A549 (cell line): ENCODE data around the gene PRELP. TPM values are rescaled to one million over a fixed set of nuclear protein-coding genes. Genes with fewer than 3 reads are reported as not detected.
A peak's percentile ranks its signal among the peaks of the same experiment; 100 is the strongest.
"Not testable (repeated sequence)": the region's sequence is repeated elsewhere in the genome, so short reads cannot be mapped to it uniquely, and the experiment has no call there.

ENCODE experiments used
- ATAC-seq, 2 experiments: fragments of 200-7000 bp in 1 of 2; fragments of >200 bp in 1 of 2; cut with Nextera tagmentation in 1 of 2; cut with Tn5 transposase in 1 of 2; 3 replicates each; pipeline versions ENCODE4 v1.8.0 to v1.9.1; 2018 to 2020; ENCODE audit warnings: mild to moderate bottlenecking in 1 of 2, moderate library complexity in 1 of 2
- CTCF ChIA-PET: fragments of 300-600 bp; sonication (Branson Sonifier 250); formaldehyde crosslinking; extraction: SDS; loops from one replicate; lab custom pipeline; 2021; ENCODE audit warnings: antibody characterized with exemption, inconsistent platforms; lab: Yijun Ruan, JAX
- POLR2A ChIA-PET: fragments of 350-600 bp; formaldehyde crosslinking; extraction: SDS; loops from one replicate; lab custom pipeline; 2021; ENCODE audit warnings: antibody characterized with exemption, inconsistent platforms; lab: Yijun Ruan, JAX
- DNase-seq, 2 experiments: peaks; one replicate each; pipeline versions ENCODE4 v3.0.0 to v3.0.0-alpha.2; 2011 to 2016; ENCODE audit warnings: low read depth in 1 of 2, low spot score in 1 of 2
- FAIRE-seq: peaks from 2 replicates; lab custom pipeline; 2011; peaks lifted over from hg19 to GRCh38; lab: Jason Lieb, UNC
- H3K27ac ChIP-seq, 2 experiments: fragments of >200 bp; sonication (Bioruptor Twin); formaldehyde crosslinking; 3 replicates each; pipeline ENCODE4 v1.5.1; 2016 to 2017
- H3K4me1 ChIP-seq: fragments of >200 bp; sonication (Bioruptor Twin); formaldehyde crosslinking; 3 replicates; pipeline ENCODE4 v1.6.1; 2016
- H3K4me2 ChIP-seq: fragments of >200 bp; sonication (Bioruptor Twin); formaldehyde crosslinking; 3 replicates; pipeline ENCODE4 v1.6.1; 2016
- H3K4me3 ChIP-seq: fragments of >200 bp; sonication (Bioruptor Twin); formaldehyde crosslinking; 3 replicates; pipeline ENCODE4 v1.5.1; 2016
- H3K9me3 ChIP-seq: fragments of >200 bp; sonication (Bioruptor Twin); formaldehyde crosslinking; 3 replicates; pipeline ENCODE4 v1.6.1; 2016
- CBX2 ChIP-seq: fragments of 200-600 bp; sonication (generic); IDR thresholded peaks from 2 replicates; pipeline ENCODE4 v1.6.1; 2016; ENCODE audit warnings: low read depth, mild to moderate bottlenecking, borderline replicate concordance
- CEBPB ChIP-seq, 2 experiments: fragments of >200 bp in 1 of 2; sonication (Bioruptor Twin) in 1 of 2; formaldehyde crosslinking in 1 of 2; IDR thresholded peaks; 2 replicates each; pipeline ENCODE4 v1.6.1; 2012 to 2016
- CHD2 ChIP-seq: fragments of 150-350 bp; IDR thresholded peaks from 2 replicates; pipeline ENCODE4 v1.6.1; 2014; ENCODE audit warnings: low read length; ENCODE audit not compliant: partially characterized antibody
- ESRRA ChIP-seq: fragments of 150-350 bp; IDR thresholded peaks from 2 replicates; pipeline ENCODE4 v1.6.1; 2014; ENCODE audit warnings: mild to moderate bottlenecking, low read length, borderline replicate concordance
- FOXS1 ChIP-seq: fragments of 250-450 bp; sonication (Bioruptor Pico); IDR thresholded peaks from 2 replicates; pipeline ENCODE4 v1.5.0; 2020; ENCODE audit warnings: mild to moderate bottlenecking, moderate library complexity
- GATA3 ChIP-seq: IDR thresholded peaks from 2 replicates; pipeline ENCODE4 v1.6.1; 2012; ENCODE audit warnings: borderline replicate concordance
- JUN ChIP-seq, 2 experiments: fragments of >200 bp; sonication (Bioruptor Twin); formaldehyde crosslinking; IDR thresholded peaks; 2 replicates in 1 of 2; 3 replicates in 1 of 2; pipeline ENCODE4 v1.6.1; 2016 to 2017
- KDM1A ChIP-seq: fragments of 200-600 bp; sonication (generic); IDR thresholded peaks from 2 replicates; pipeline ENCODE4 v1.6.1; 2016; ENCODE audit warnings: low read depth, mild to moderate bottlenecking
- KDM5A ChIP-seq: fragments of 200-600 bp; sonication (generic); IDR thresholded peaks from 2 replicates; pipeline ENCODE4 v1.6.1; 2016; ENCODE audit warnings: antibody characterized with exemption, mild to moderate bottlenecking
- MAZ ChIP-seq: fragments of 150-350 bp; IDR thresholded peaks from 2 replicates; pipeline ENCODE4 v1.6.1; 2014; ENCODE audit warnings: antibody characterized with exemption, low read depth, low read length, borderline replicate concordance
- NFE2L2 ChIP-seq: fragments of 150-350 bp; conservative IDR thresholded peaks from 2 replicates; pipeline ENCODE4 v1.6.1; 2014; ENCODE audit warnings: low read length
- NR3C1 ChIP-seq: fragments of >200 bp; sonication (Bioruptor Twin); formaldehyde crosslinking; IDR thresholded peaks from 3 replicates; pipeline ENCODE4 v1.6.1; 2017
- RFX5 ChIP-seq: fragments of 450-650 bp; IDR thresholded peaks from 2 replicates; pipeline ENCODE4 v1.7.1; 2014; ENCODE audit warnings: antibody characterized with exemption, mild to moderate bottlenecking, moderate library complexity
- RNF2 ChIP-seq: fragments of 200-600 bp; sonication (generic); IDR thresholded peaks from 2 replicates; pipeline ENCODE4 v1.6.1; 2016; ENCODE audit warnings: low read depth, mild to moderate bottlenecking, antibody characterized with exemption, moderate library complexity, borderline replicate concordance
- SREBF2 ChIP-seq: fragments of 450-650 bp; IDR thresholded peaks from 2 replicates; pipeline ENCODE4 v1.6.1; 2014; ENCODE audit warnings: mild to moderate bottlenecking, moderate library complexity
- TP53 ChIP-seq: fragments of 250-450 bp; sonication (Bioruptor Pico); IDR thresholded peaks from 2 replicates; pipeline ENCODE4 v1.5.0; 2021; ENCODE audit warnings: mild to moderate bottlenecking, moderate library complexity
- ZNF302 ChIP-seq: fragments of 250-450 bp; sonication (Bioruptor Pico); IDR thresholded peaks from 2 replicates; pipeline ENCODE4 v1.9.0; 2021; ENCODE audit warnings: inconsistent platforms, mild to moderate bottlenecking, moderate library complexity
- ZSCAN20 ChIP-seq: fragments of 250-450 bp; sonication (Bioruptor Pico); IDR thresholded peaks from 2 replicates; pipeline ENCODE4 v1.8.0; 2022; ENCODE audit warnings: mild to moderate bottlenecking, moderate library complexity
- WGBS: methylation state at CpG from one replicate; pipeline ENCODE4 v1.1.6; 2017; ENCODE audit errors: missing lambda C conversion rate; 5-methylcytosine and 5-hydroxymethylcytosine counted together
- polyA plus RNA-seq, 4 experiments: library from polyadenylated mRNA; depleted of rRNA in 3 of 4; stranded (reverse); fragments of >200 nt; fragmentation: RNase III in 1 of 4; extraction: RNeasy Plus Mini Kit Qiagen cat#74134 plus additional on column Dnase treatment in 1 of 4; gene quantifications; 2 replicates in 3 of 4; 3 replicates in 1 of 4; pipeline ENCODE4 v1.2.3, GENCODE V29; 2011 to 2017
- TF ChIP-seq, protein P1 (sequence below): fragments of 250-450 bp; sonication (Bioruptor Pico); IDR thresholded peaks from 2 replicates; pipeline ENCODE4 v1.5.0; 2021; ENCODE audit warnings: mild to moderate bottlenecking, moderate library complexity, borderline replicate concordance
- TF ChIP-seq, protein P2 (sequence below): IDR thresholded peaks from 2 replicates; pipeline ENCODE4 v1.6.1; 2012; ENCODE audit warnings: low read depth, borderline replicate concordance
- TF ChIP-seq, protein P3 (sequence below): fragments of 250-450 bp; sonication (Bioruptor Pico); IDR thresholded peaks from 2 replicates; pipeline ENCODE4 v1.5.0; 2020; ENCODE audit warnings: low read depth, mild to moderate bottlenecking, moderate library complexity
- TF ChIP-seq, protein P4 (sequence below): fragments of 150-350 bp; IDR thresholded peaks from 2 replicates; pipeline ENCODE4 v1.6.1; 2014; ENCODE audit warnings: low read depth, mild to moderate bottlenecking, low read length

The PRELP gene
- polyA plus RNA-seq, 2 of the 4 experiments (the other 2 are of a cell fraction) = not detected

DNA sequence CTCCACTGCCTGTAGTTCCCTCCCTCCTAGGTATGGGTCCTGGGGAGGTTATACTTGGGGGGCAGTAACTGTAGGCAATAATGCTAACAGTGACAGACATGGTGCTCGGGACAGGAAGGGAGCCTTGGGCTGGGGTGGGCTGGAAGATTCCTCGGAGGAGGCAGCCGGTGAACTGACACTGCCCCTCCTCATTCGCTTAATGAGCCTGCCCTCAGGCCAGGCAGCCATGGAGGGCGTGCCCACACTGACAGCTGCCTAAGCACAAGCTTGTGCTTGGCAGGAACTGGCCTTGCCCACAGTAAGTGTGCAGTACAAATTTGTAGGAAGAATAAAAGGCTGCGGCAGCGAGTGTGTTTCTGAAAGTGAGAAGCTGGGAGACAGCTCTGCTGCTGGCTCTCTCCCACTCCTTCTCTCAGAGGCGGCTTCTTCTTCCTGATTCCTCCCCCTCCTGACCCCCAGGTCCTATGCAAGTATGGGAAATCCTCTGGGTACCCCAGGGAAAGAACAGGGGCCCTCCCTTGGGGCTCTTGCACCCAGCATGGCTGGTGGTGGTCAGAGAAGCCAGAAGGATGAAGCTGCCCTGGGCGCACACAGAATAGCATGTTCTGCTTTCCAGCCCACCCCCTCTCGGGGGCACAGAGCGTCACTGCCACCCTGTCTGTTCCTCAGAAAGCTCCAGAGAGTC, 42.0 kb downstream of the PRELP start:
- Histone ChIP-seq H3K27ac (peak overlapping the region in 1 of 2 experiments; percentile 22; a peak in 2 of 6 replicates), H3K4me1 (peaks cover 39% of the 10 kb centered on the region), H3K9me3 (no peaks in the 10 kb centered on the region), H3K4me3 (no peak overlapping the region), H3K4me2 (no peak overlapping the region)
- ChIA-PET POLR2A (no interaction called here), CTCF (interaction anchor here (0.9 to 3.5 kb wide), 8 partner anchors 10 to 185 kb away, joined by 3 to 22 read pairs (median 3); no protein-coding TSS in a partner anchor)
- ATAC-seq (no peak), DNase-seq (no peak), FAIRE-seq (no peak)
- TF ChIP-seq ZNF302 (CRISPR knock-in tag) = no peak
- TF ChIP-seq SREBF2 = no peak
- TF ChIP-seq, protein P1, sequence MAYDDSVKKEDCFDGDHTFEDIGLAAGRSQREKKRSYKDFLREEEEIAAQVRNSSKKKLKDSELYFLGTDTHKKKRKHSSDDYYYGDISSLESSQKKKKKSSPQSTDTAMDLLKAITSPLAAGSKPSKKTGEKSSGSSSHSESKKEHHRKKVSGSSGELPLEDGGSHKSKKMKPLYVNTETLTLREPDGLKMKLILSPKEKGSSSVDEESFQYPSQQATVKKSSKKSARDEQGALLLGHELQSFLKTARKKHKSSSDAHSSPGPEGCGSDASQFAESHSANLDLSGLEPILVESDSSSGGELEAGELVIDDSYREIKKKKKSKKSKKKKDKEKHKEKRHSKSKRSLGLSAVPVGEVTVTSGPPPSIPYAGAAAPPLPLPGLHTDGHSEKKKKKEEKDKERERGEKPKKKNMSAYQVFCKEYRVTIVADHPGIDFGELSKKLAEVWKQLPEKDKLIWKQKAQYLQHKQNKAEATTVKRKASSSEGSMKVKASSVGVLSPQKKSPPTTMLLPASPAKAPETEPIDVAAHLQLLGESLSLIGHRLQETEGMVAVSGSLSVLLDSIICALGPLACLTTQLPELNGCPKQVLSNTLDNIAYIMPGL (CRISPR knock-in tag) = no peak
- TF ChIP-seq JUN (IDR thresholded peaks at IDR 0.05) = no peak
- no peak for TF ChIP-seq CBX2
- no peak for TF ChIP-seq CEBPB (IDR thresholded peaks at IDR 0.05)
- no peak for TF ChIP-seq ZSCAN20 (CRISPR knock-in tag)
- no peak for TF ChIP-seq RNF2
- TF ChIP-seq TP53 (CRISPR knock-in tag) = no peak
- TF ChIP-seq, protein P2, sequence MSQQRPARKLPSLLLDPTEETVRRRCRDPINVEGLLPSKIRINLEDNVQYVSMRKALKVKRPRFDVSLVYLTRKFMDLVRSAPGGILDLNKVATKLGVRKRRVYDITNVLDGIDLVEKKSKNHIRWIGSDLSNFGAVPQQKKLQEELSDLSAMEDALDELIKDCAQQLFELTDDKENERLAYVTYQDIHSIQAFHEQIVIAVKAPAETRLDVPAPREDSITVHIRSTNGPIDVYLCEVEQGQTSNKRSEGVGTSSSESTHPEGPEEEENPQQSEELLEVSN = no peak
- TF ChIP-seq ESRRA = no peak
- TF ChIP-seq KDM5A = no peak
- TF ChIP-seq RFX5 = no peak
- TF ChIP-seq, all 56 proteins: peak for 0
- 72% methylated on average over 11 of the region's 11 CpGs for WGBS

DNA sequence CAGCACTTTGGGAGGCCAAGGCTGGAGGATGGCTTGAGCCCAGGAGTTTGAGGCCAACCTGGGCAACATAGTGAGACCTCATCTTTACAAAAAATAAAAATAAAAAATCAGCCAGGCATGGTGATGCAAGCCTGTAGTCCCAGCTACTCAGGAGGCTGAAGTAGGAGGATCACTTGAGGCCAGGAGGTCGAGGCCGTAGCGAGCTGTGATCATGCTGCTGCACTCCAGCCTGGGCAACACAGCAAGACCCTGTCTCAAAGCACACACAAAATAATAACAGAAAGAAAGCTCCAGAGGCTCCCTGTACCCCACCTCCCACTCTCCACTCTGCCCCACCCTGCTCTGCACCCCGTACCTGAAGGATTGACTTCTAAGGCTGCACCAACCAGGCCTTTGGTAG, 42.5 kb downstream of the PRELP start:
- 90% methylated on average over 4 of the region's 4 CpGs for WGBS
- CTCF ChIA-PET = interaction anchor here (0.9 to 3.5 kb wide), 5 partner anchors 13 to 184 kb away, joined by 3 to 22 read pairs (median 3); no protein-coding TSS in a partner anchor
- POLR2A ChIA-PET, FAIRE-seq, H3K4me3 ChIP-seq, DNase-seq, ATAC-seq, H3K4me2 ChIP-seq, H3K9me3 ChIP-seq: not testable (repeated sequence)
- Histone ChIP-seq H3K4me1 (peaks cover 34% of the 10 kb centered on the region), H3K27ac (peak overlapping the region in 1 of 2 experiments; percentile 22; a peak in 2 of 6 replicates)

DNA sequence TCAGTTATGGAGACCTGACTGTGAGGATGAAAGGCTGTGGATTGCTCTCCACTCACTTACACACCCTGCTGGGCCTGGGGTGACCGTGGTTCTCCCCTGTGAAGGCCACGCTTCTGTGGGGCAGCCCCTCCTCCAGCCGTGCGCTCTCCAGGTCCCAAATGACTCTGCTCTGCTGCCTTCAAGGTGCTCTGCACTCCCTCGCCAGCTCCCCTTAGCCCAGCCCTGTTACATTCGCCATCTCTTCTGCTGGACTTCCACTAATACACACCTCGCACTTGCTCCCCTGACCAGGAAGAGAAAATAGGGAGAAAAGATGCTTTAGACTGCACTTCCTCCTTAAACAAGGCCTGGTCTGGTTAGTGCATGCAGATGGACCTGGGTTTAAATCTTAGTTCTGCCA, 42.9 kb downstream of the PRELP start:
- peak overlapping the region in 1 of 2 experiments; percentile 21; a peak in 1 of 6 replicates for H3K27ac ChIP-seq

More for the DNA sequence above, 42.9 kb downstream of the PRELP start:
- POLR2A ChIA-PET = no interaction called here
- Histone ChIP-seq H3K9me3 (no peaks in the 10 kb centered on the region), H3K4me2 (no peak overlapping the region), H3K4me3 (no peak overlapping the region), H3K4me1 (peaks cover 30% of the 10 kb centered on the region)
- DNase-seq (no peak), FAIRE-seq (no peak), ATAC-seq (no peak)
- CTCF ChIA-PET = interaction anchor here (0.7 to 3.5 kb wide), 7 partner anchors 11 to 184 kb away, joined by 3 to 22 read pairs (median 3); no protein-coding TSS in a partner anchor
- TF ChIP-seq KDM1A (no peak), ZNF302 (CRISPR knock-in tag) (no peak), GATA3 (no peak), NR3C1 (no peak), CHD2 (no peak), RFX5 (no peak), MAZ (no peak), NFE2L2 (no peak), RNF2 (no peak), FOXS1 (CRISPR knock-in tag) (no peak)
- TF ChIP-seq, protein P3, sequence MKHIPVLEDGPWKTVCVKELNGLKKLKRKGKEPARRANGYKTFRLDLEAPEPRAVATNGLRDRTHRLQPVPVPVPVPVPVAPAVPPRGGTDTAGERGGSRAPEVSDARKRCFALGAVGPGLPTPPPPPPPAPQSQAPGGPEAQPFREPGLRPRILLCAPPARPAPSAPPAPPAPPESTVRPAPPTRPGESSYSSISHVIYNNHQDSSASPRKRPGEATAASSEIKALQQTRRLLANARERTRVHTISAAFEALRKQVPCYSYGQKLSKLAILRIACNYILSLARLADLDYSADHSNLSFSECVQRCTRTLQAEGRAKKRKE (CRISPR knock-in tag) = no peak
- TF ChIP-seq, protein P4, sequence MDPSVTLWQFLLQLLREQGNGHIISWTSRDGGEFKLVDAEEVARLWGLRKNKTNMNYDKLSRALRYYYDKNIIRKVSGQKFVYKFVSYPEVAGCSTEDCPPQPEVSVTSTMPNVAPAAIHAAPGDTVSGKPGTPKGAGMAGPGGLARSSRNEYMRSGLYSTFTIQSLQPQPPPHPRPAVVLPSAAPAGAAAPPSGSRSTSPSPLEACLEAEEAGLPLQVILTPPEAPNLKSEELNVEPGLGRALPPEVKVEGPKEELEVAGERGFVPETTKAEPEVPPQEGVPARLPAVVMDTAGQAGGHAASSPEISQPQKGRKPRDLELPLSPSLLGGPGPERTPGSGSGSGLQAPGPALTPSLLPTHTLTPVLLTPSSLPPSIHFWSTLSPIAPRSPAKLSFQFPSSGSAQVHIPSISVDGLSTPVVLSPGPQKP = no peak
- 89% methylated on average over 7 of the region's 7 CpGs for WGBS
